ENCODE results near the gene SAMD10.

The SAMD10 gene

GRCh38 chr20:63957690-63958441, 21.6 kb downstream of the SAMD10 start:
- no peak for DNase-seq (ENCODE audit: low read depth in 1 of 2, low spot score in 1 of 2)

- peak in 1 of 2 donors; percentile 63 for DNase-seq (ENCODE audit: low read depth in 1 of 2, low spot score in 1 of 2)
These were observed 22.3 kb downstream of the SAMD10 start for GRCh38 chr20:63957004-63957689.

- no peak for DNase-seq (ENCODE audit: low read depth in 1 of 2, low spot score in 1 of 2)
These were observed 22.8 kb downstream of the SAMD10 start for GRCh38 chr20:63956664-63957003.

GRCh38 chr20:63955827-63956663, 23.4 kb downstream of the SAMD10 start, which contains the start of gene UCKL1:
UCKL1 (minus strand) TSS chr20:63956416; CDS start chr20:63956372, 44 bp downstream.
- peak; percentile 71 to 83 for DNase-seq (ENCODE audit: low read depth in 1 of 2, low spot score in 1 of 2)

- DNase-seq (ENCODE audit: low read depth in 1 of 2, low spot score in 1 of 2) = no peak
These were observed 24.1 kb downstream of the SAMD10 start for GRCh38 chr20:63955281-63955826.

- DNase-seq (ENCODE audit: low read depth in 1 of 2, low spot score in 1 of 2) = no peak
These were observed 25.5 kb downstream of the SAMD10 start for GRCh38 chr20:63953764-63954429.

GRCh38 chr20:63952769-63953168, 26.7 kb downstream of the SAMD10 start:
- no peak for DNase-seq (ENCODE audit: low read depth in 1 of 2, low spot score in 1 of 2)

- DNase-seq (ENCODE audit: low read depth in 1 of 2, low spot score in 1 of 2) = no peak
These were observed 27.3 kb downstream of the SAMD10 start for GRCh38 chr20:63952210-63952535.

GRCh38 chr20:63951398-63952209, 27.8 kb downstream of the SAMD10 start:
- no peak for DNase-seq (ENCODE audit: low read depth in 1 of 2, low spot score in 1 of 2)

GRCh38 chr20:63950701-63951397, 28.6 kb downstream of the SAMD10 start:
- no peak for DNase-seq (ENCODE audit: low read depth in 1 of 2, low spot score in 1 of 2)

GRCh38 chr20:63947638-63948456, 31.6 kb downstream of the SAMD10 start:
- no peak for DNase-seq (ENCODE audit: low read depth in 1 of 2, low spot score in 1 of 2)

- DNase-seq (ENCODE audit: low read depth in 1 of 2, low spot score in 1 of 2) = no peak
These were observed 32.3 kb downstream of the SAMD10 start for GRCh38 chr20:63946986-63947637.

- no peak for DNase-seq (ENCODE audit: low read depth in 1 of 2, low spot score in 1 of 2)
These were observed 33.2 kb downstream of the SAMD10 start for GRCh38 chr20:63945921-63946920.

GRCh38 chr20:63945031-63945658, 34.3 kb downstream of the SAMD10 start:
- no peak for DNase-seq (ENCODE audit: low read depth in 1 of 2, low spot score in 1 of 2)

GRCh38 chr20:63944078-63944941, 35.1 kb downstream of the SAMD10 start:
- DNase-seq (ENCODE audit: low read depth in 1 of 2, low spot score in 1 of 2) = no peak

- no peak for DNase-seq (ENCODE audit: low read depth in 1 of 2, low spot score in 1 of 2)
These were observed 35.7 kb downstream of the SAMD10 start for GRCh38 chr20:63943808-63944077.

Measured in activated CD4-positive, alpha-beta T cell treated with anti-CD3 and anti-CD28 coated beads, Interleukin-2, amount 50 U/mL, for 24 hours (primary cell).